Ishikawa (cell line): ENCODE results near the gene TFR2.

ENCODE experiments used
- EGR1 ChIP-seq: IDR thresholded peaks from 2 replicates; pipeline ENCODE4 v1.6.1; 2012
- EP300 ChIP-seq: IDR thresholded peaks from 2 replicates; pipeline ENCODE4 v1.6.1; 2012; ENCODE audit warnings: borderline replicate concordance
- FOXM1 ChIP-seq: IDR thresholded peaks from 2 replicates; pipeline ENCODE4 v1.6.1; 2012; ENCODE audit warnings: low read depth, borderline replicate concordance
- NFIC ChIP-seq: IDR thresholded peaks from 2 replicates; pipeline ENCODE4 v1.6.1; 2012
- RAD21 ChIP-seq: IDR thresholded peaks from 2 replicates; pipeline ENCODE4 v1.6.1; 2012; ENCODE audit warnings: low read depth
- REST ChIP-seq: IDR thresholded peaks from 2 replicates; pipeline ENCODE4 v1.6.1; 2012; ENCODE audit warnings: low read depth, mild to moderate bottlenecking
- TAF1 ChIP-seq: IDR thresholded peaks from 2 replicates; pipeline ENCODE4 v1.6.1; 2012; ENCODE audit warnings: low read depth, mild to moderate bottlenecking
- YY1 ChIP-seq: IDR thresholded peaks from 2 replicates; pipeline ENCODE4 v1.6.1; 2012; ENCODE audit warnings: low read depth
- ZBTB7A ChIP-seq: IDR thresholded peaks from 2 replicates; pipeline ENCODE4 v1.6.1; 2012; ENCODE audit warnings: low read depth

GRCh38 chr7:100679927-100680575 lies 38.7 kb upstream of the TFR2 start:
- TF ChIP-seq EP300, result no peak
- TF ChIP-seq RAD21, result no peak
- TF ChIP-seq TAF1, result no peak
- TF ChIP-seq FOXM1, result no peak
- TF ChIP-seq REST, result no peak
- no peak for TF ChIP-seq NFIC
- no peak for TF ChIP-seq YY1
- TF ChIP-seq EGR1, result no peak
- TF ChIP-seq ZBTB7A, result no peak; the same call in 1 of the 2 replicates
